T-helper 2 cell treated with Interferon-gamma antibody and Interleukin-4, amounts not matched to agents 5 μg/mL and 100 μg/mL, for 36 hours (primary cell): ENCODE results near the gene PAPOLB.

Source experiments
- DNase-seq: peaks from one replicate; pipeline ENCODE4 v3.0.0; 2021; ENCODE audit warnings: low spot score
- H3K27ac Mint-ChIP-seq: one replicate; pipeline ENCODE4 v1.8.0; 2021; ENCODE audit warnings: mild to moderate bottlenecking, mixed read lengths
- H3K27me3 Mint-ChIP-seq: one replicate; pipeline ENCODE4 v1.8.0; 2021; ENCODE audit warnings: low read depth, mixed read lengths
- H3K36me3 Mint-ChIP-seq: one replicate; pipeline ENCODE4 v1.8.0; 2021; ENCODE audit warnings: low read depth, mixed read lengths
- H3K4me1 Mint-ChIP-seq: one replicate; pipeline ENCODE4 v1.8.0; 2021; ENCODE audit warnings: low read depth, mixed read lengths
- H3K4me3 Mint-ChIP-seq: one replicate; pipeline ENCODE4 v1.8.0; 2022; ENCODE audit warnings: mild to moderate bottlenecking, moderate library complexity, mixed read lengths
- H3K9me3 Mint-ChIP-seq: one replicate; pipeline ENCODE4 v1.8.0; 2021; ENCODE audit warnings: mixed read lengths

The PAPOLB gene

GRCh38 chr7:4841007-4841784 is 20.6 kb downstream of the PAPOLB start:
- Mint-ChIP-seq H3K27me3 (peaks cover 9% of the 10 kb centered on the region), H3K4me1 (no peaks in the 10 kb centered on the region), H3K36me3 (no peaks in the 10 kb centered on the region), H3K27ac (no peak overlapping the region), H3K9me3 (no peaks in the 10 kb centered on the region), H3K4me3 (no peak overlapping the region)
- DNase-seq, result no peak

- Mint-ChIP-seq H3K4me1 (no peaks in the 10 kb centered on the region), H3K9me3 (no peaks in the 10 kb centered on the region), H3K4me3 (no peak overlapping the region), H3K36me3 (no peaks in the 10 kb centered on the region), H3K27ac (no peak overlapping the region), H3K27me3 (peaks cover 4% of the 10 kb centered on the region)
- no peak for DNase-seq
Observed at GRCh38 chr7:4840079-4840501, 21.7 kb downstream of the PAPOLB start.

- Mint-ChIP-seq H3K27ac (no peak overlapping the region), H3K9me3 (no peaks in the 10 kb centered on the region), H3K27me3 (no peaks in the 10 kb centered on the region), H3K4me1 (no peaks in the 10 kb centered on the region), H3K4me3 (no peak overlapping the region), H3K36me3 (no peaks in the 10 kb centered on the region)
- no peak for DNase-seq
Observed at GRCh38 chr7:4838626-4839334, 23.1 kb downstream of the PAPOLB start.

- DNase-seq, result no peak
- Mint-ChIP-seq H3K9me3 (no peaks in the 10 kb centered on the region), H3K27ac (no peak overlapping the region), H3K4me3 (no peak overlapping the region), H3K36me3 (no peaks in the 10 kb centered on the region), H3K4me1 (no peaks in the 10 kb centered on the region), H3K27me3 (no peaks in the 10 kb centered on the region)
Observed at GRCh38 chr7:4837803-4838625, 23.8 kb downstream of the PAPOLB start.

GRCh38 chr7:4837041-4837802 is 24.6 kb downstream of the PAPOLB start:
- H3K4me3 Mint-ChIP-seq, result no peak overlapping the region
- no peaks in the 10 kb centered on the region for H3K27me3 Mint-ChIP-seq
- no peaks in the 10 kb centered on the region for H3K4me1 Mint-ChIP-seq
- no peak overlapping the region for H3K27ac Mint-ChIP-seq
- DNase-seq, result no peak
- H3K9me3 Mint-ChIP-seq, result no peaks in the 10 kb centered on the region
- H3K36me3 Mint-ChIP-seq, result no peaks in the 10 kb centered on the region

GRCh38 chr7:4836206-4836661 is 25.6 kb downstream of the PAPOLB start:
- Mint-ChIP-seq H3K4me3 (no peak overlapping the region), H3K9me3 (no peaks in the 10 kb centered on the region), H3K36me3 (no peaks in the 10 kb centered on the region), H3K27ac (no peak overlapping the region), H3K4me1 (no peaks in the 10 kb centered on the region), H3K27me3 (no peaks in the 10 kb centered on the region)
- no peak for DNase-seq

- Mint-ChIP-seq H3K27me3 (no peaks in the 10 kb centered on the region), H3K9me3 (no peaks in the 10 kb centered on the region), H3K27ac (no peak overlapping the region), H3K36me3 (no peaks in the 10 kb centered on the region), H3K4me1 (no peaks in the 10 kb centered on the region), H3K4me3 (no peak overlapping the region)
- DNase-seq, result no peak
Observed at GRCh38 chr7:4835398-4836205, 26.2 kb downstream of the PAPOLB start.

- Mint-ChIP-seq H3K27me3 (no peaks in the 10 kb centered on the region), H3K9me3 (no peaks in the 10 kb centered on the region), H3K4me1 (no peaks in the 10 kb centered on the region), H3K27ac (no peak overlapping the region), H3K4me3 (no peak overlapping the region), H3K36me3 (no peaks in the 10 kb centered on the region)
- DNase-seq, result no peak
Observed at GRCh38 chr7:4834601-4835397, 27.0 kb downstream of the PAPOLB start.

- H3K4me1 Mint-ChIP-seq, result no peaks in the 10 kb centered on the region
- no peak overlapping the region for H3K27ac Mint-ChIP-seq
- H3K9me3 Mint-ChIP-seq, result no peaks in the 10 kb centered on the region
- H3K4me3 Mint-ChIP-seq, result no peak overlapping the region
- no peaks in the 10 kb centered on the region for H3K36me3 Mint-ChIP-seq
- H3K27me3 Mint-ChIP-seq, result no peaks in the 10 kb centered on the region
- DNase-seq, result no peak
Observed at GRCh38 chr7:4833691-4834600, 27.9 kb downstream of the PAPOLB start.

GRCh38 chr7:4833176-4833575 is 28.7 kb downstream of the PAPOLB start:
- H3K9me3 Mint-ChIP-seq, result no peaks in the 10 kb centered on the region
- no peaks in the 10 kb centered on the region for H3K36me3 Mint-ChIP-seq
- no peaks in the 10 kb centered on the region for H3K4me1 Mint-ChIP-seq
- H3K27me3 Mint-ChIP-seq, result no peaks in the 10 kb centered on the region
- H3K27ac Mint-ChIP-seq, result no peak overlapping the region
- no peak for DNase-seq
- no peak overlapping the region for H3K4me3 Mint-ChIP-seq

GRCh38 chr7:4832711-4833110 is 29.1 kb downstream of the PAPOLB start:
- no peaks in the 10 kb centered on the region for H3K9me3 Mint-ChIP-seq
- H3K27ac Mint-ChIP-seq, result no peak overlapping the region
- no peaks in the 10 kb centered on the region for H3K27me3 Mint-ChIP-seq
- no peaks in the 10 kb centered on the region for H3K4me1 Mint-ChIP-seq
- DNase-seq, result no peak
- no peak overlapping the region for H3K4me3 Mint-ChIP-seq
- H3K36me3 Mint-ChIP-seq, result no peaks in the 10 kb centered on the region
